ENCODE data around the gene UGT1A4. TPM values are rescaled to one million over a fixed set of nuclear protein-coding genes. Genes with fewer than 3 reads are reported as not detected.

UGT1A4 gene
- total RNA-seq, 1 experiment from 2014 or later: 6.1 TPM

DNA sequence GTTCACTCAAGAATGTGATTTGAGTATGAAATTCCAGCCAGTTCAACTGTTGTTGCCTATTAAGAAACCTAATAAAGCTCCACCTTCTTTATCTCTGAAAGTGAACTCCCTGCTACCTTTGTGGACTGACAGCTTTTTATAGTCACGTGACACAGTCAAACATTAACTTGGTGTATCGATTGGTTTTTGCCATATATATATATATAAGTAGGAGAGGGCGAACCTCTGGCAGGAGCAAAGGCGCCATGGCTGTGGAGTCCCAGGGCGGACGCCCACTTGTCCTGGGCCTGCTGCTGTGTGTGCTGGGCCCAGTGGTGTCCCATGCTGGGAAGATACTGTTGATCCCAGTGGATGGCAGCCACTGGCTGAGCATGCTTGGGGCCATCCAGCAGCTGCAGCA lies 41.5 kb downstream of the UGT1A4 start, which contains the start of gene UGT1A1:
Gene UGT1A1 (plus strand): TSS at position 228 of the 400 bp plus-strand sequence. CDS start 18 bp downstream, at position 246.
- no TSS peak for BruUV-seq (replicated peaks)
- peak; percentile 62 for DNase-seq
- Mint-ChIP-seq H3K4me1 (ENCODE audit: low read depth, unreplicated experiment) (peaks cover 84% of the 10 kb centered on the region), H3K27me3 (ENCODE audit: unreplicated experiment) (no peaks in the 10 kb centered on the region), H3K27ac (ENCODE audit: unreplicated experiment) (peak within 1 kb of the TSS; percentile 81), H3K4me3 (ENCODE audit: low read depth, unreplicated experiment) (peak within 1 kb of the TSS; percentile 59), H3K36me3 (ENCODE audit: insufficient read depth, unreplicated experiment) (peaks cover 30% of the 10 kb centered on the region), H3K9me3 (ENCODE audit: low read depth, unreplicated experiment) (no peaks in the 10 kb centered on the region)
- CTCF ChIA-PET: interaction anchor here (0.9 to 1.4 kb wide), 3 partner anchors 53 to 64 kb away, joined by 3 to 4 read pairs (median 4); no protein-coding TSS in a partner anchor
- intact Hi-C loops (cut with micrococcal nuclease; ENCODE audit: unreplicated experiment): loop anchor here (5.0 to 10.0 kb wide), 2 partner anchors 68 to 125 kb away; partner anchors contain the start of genes UGT1A10 and UGT1A6
- TF ChIP-seq, protein P1, sequence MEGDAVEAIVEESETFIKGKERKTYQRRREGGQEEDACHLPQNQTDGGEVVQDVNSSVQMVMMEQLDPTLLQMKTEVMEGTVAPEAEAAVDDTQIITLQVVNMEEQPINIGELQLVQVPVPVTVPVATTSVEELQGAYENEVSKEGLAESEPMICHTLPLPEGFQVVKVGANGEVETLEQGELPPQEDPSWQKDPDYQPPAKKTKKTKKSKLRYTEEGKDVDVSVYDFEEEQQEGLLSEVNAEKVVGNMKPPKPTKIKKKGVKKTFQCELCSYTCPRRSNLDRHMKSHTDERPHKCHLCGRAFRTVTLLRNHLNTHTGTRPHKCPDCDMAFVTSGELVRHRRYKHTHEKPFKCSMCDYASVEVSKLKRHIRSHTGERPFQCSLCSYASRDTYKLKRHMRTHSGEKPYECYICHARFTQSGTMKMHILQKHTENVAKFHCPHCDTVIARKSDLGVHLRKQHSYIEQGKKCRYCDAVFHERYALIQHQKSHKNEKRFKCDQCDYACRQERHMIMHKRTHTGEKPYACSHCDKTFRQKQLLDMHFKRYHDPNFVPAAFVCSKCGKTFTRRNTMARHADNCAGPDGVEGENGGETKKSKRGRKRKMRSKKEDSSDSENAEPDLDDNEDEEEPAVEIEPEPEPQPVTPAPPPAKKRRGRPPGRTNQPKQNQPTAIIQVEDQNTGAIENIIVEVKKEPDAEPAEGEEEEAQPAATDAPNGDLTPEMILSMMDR (IDR thresholded peaks at IDR 0.05; ENCODE audit: unreplicated experiment): no peak

DNA sequence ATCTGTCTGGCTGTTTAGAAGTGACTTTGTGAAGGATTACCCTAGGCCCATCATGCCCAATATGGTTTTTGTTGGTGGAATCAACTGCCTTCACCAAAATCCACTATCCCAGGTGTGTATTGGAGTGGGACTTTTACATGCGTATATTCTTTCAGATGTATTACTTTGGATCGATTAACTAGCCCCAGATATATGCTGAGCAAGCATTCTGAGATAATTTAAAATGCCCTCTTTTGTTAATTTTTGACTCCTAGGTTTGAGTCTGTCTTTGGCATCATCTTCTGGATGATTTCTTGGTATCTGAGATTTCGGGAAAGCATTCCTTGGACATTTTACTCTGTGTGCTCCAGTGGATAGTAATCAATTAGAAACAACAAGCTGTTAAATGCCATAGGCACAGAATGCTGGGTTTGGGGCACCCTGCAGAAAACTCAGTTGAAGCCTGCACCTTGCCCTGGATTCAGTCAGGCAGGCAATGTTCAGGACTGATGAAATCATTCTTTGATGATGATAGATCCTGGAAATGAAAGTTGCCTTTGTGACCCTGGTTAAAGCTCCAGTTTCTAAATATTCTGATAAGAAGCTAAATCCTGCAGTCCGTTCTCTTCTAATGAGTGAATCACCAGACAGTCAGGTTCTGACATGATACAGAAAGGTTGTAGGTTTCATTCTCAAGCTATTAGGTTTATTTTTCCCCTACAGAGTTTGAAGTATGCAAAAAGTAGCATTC lies 42.7 kb downstream of the UGT1A4 start:
- Mint-ChIP-seq H3K4me3 (ENCODE audit: low read depth, unreplicated experiment) (peak overlapping the region; percentile 59), H3K36me3 (ENCODE audit: insufficient read depth, unreplicated experiment) (peaks cover 30% of the 10 kb centered on the region), H3K4me1 (ENCODE audit: low read depth, unreplicated experiment) (peaks cover 87% of the 10 kb centered on the region), H3K27me3 (ENCODE audit: unreplicated experiment) (no peaks in the 10 kb centered on the region), H3K27ac (ENCODE audit: unreplicated experiment) (peak overlapping the region; percentile 81), H3K9me3 (ENCODE audit: low read depth, unreplicated experiment) (no peaks in the 10 kb centered on the region)
- intact Hi-C loops (cut with micrococcal nuclease; ENCODE audit: unreplicated experiment): loop anchor here (5.0 to 10.0 kb wide), 2 partner anchors 69 to 126 kb away; partner anchors contain the start of genes UGT1A10 and UGT1A6
- CTCF ChIA-PET: interaction anchor here (1.4 kb wide), 1 partner anchor 63 kb away, joined by 3 read pairs; no protein-coding TSS in a partner anchor
- DNase-seq: no peak
- BruUV-seq (replicated peaks): no TSS peak
- TF ChIP-seq, protein P1 (IDR thresholded peaks at IDR 0.05; ENCODE audit: unreplicated experiment): no peak

DNA sequence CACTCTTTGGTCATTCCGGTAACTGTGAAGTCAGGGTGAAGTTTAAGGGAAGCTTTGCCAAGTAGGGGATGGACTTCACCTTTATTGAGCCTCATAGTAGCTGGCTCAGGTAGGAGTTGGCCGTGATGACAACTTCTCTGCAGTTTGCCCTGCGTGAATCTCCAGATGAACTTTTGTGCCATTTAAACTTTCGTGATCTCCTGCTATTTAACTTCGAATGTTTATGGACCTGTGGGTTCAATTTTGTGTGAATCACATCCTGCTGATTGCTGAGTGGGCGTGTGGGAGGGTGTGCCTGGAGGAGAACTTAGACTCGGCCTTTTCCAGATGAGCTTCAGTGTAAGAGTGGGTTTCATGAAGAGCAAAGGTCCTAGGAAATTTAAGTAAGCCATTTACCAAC lies 45.7 kb downstream of the UGT1A4 start:
- BruUV-seq (replicated peaks): no TSS peak
- CTCF ChIA-PET: interaction anchor here (0.6 kb wide), 1 partner anchor 77 kb away, joined by 3 read pairs; no protein-coding TSS in a partner anchor
- intact Hi-C loops (cut with micrococcal nuclease; ENCODE audit: unreplicated experiment): loop anchor here (5.0 to 10.0 kb wide), 2 partner anchors 72 to 129 kb away; partner anchors contain the start of genes UGT1A10 and UGT1A6
- peak overlapping the region; percentile 50 for H3K27ac Mint-ChIP-seq (ENCODE audit: unreplicated experiment)
- TF ChIP-seq, protein P1 (IDR thresholded peaks at IDR 0.05; ENCODE audit: unreplicated experiment): no peak
- H3K36me3 Mint-ChIP-seq (ENCODE audit: insufficient read depth, unreplicated experiment): peaks cover 22% of the 10 kb centered on the region
- peaks cover 68% of the 10 kb centered on the region for H3K4me1 Mint-ChIP-seq (ENCODE audit: low read depth, unreplicated experiment)
- H3K27me3 Mint-ChIP-seq (ENCODE audit: unreplicated experiment): no peaks in the 10 kb centered on the region
- peak; percentile 7 for DNase-seq
- H3K9me3 Mint-ChIP-seq (ENCODE audit: low read depth, unreplicated experiment): no peaks in the 10 kb centered on the region
- H3K4me3 Mint-ChIP-seq (ENCODE audit: low read depth, unreplicated experiment): peak overlapping the region; percentile 45

DNA sequence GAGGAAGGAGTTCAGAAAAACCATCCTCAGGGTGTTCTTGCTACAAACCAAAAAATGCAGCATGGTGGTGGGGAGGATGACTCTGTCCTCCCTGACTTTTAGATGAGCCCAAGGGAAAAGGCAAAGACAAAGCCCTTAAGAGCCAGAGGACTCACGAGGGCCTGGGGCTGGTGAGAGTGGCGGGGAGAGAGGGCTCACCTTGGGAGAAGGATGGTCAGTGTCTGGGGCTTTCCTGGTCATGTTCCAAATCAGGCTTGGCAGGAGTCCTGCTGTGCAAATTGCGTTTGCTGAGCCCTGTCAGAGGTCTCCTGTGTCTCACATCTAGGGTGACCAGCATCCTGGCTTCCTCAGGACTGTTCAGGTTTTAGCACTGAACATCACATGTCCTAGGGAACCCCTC lies 46.2 kb downstream of the UGT1A4 start:
- no TSS peak for BruUV-seq (replicated peaks)
- intact Hi-C loops (cut with micrococcal nuclease; ENCODE audit: unreplicated experiment): loop anchor here (5.0 to 10.0 kb wide), 2 partner anchors 72 to 130 kb away; partner anchors contain the start of genes UGT1A10 and UGT1A6
- DNase-seq: no peak

More for the DNA sequence above, 46.2 kb downstream of the UGT1A4 start:
- H3K4me1 Mint-ChIP-seq (ENCODE audit: low read depth, unreplicated experiment): peaks cover 63% of the 10 kb centered on the region
- H3K9me3 Mint-ChIP-seq (ENCODE audit: low read depth, unreplicated experiment): no peaks in the 10 kb centered on the region
- H3K4me3 Mint-ChIP-seq (ENCODE audit: low read depth, unreplicated experiment): peak overlapping the region; percentile 45
- H3K27me3 Mint-ChIP-seq (ENCODE audit: unreplicated experiment): no peaks in the 10 kb centered on the region
- H3K36me3 Mint-ChIP-seq (ENCODE audit: insufficient read depth, unreplicated experiment): peaks cover 24% of the 10 kb centered on the region
- peak overlapping the region; percentile 50 for H3K27ac Mint-ChIP-seq (ENCODE audit: unreplicated experiment)
- CTCF ChIA-PET: interaction anchor here (0.6 kb wide), 1 partner anchor 77 kb away, joined by 3 read pairs; no protein-coding TSS in a partner anchor
- TF ChIP-seq, protein P1 (IDR thresholded peaks at IDR 0.05; ENCODE audit: unreplicated experiment): no peak

Measured in Calu3 (cell line).